ENCODE measurements around the gene KCNMB1.

Gene KCNMB1

DNA sequence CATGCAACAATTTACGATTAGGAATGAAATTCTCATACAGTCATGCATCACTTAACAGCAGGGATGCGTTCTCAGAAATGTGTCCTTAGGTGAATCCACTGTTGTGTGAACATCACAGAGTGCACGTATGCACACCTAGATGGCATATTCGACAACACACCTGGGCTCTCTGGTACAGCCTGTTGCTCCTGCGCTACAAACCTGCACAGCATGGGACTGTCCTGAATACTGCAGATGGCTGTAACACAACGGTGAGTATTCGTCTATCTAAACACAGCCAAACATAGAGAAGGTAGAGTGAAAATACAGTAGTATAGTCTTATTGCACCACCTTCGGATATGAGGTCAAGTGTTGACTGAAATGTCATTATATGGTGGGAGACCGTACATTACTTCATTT lies 47.6 kb downstream of the KCNMB1 start:
- DNase-seq (ENCODE audit: low read depth in 2 of 2), result no peak

DNA sequence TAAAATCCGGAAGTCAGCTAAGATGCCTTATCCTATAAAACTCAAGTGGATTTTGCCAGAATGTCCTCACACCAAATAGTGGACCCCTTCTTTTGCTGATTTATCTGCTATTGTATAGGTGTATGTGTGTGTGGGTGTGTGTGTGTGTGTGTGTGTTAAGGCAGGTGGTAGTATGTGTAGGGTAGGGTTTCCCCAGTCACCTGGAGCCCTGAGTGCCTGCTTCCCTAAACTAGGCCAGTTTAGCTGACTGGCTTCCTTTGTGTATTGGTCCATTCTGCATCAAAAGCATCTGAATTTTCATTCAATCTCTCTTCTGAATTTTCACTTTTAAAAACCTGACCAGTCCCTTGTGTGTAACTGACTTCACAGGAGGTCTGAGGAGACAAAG lies 49.4 kb downstream of the KCNMB1 start:
- DNase-seq (ENCODE audit: low read depth in 2 of 2), result no peak

DNA sequence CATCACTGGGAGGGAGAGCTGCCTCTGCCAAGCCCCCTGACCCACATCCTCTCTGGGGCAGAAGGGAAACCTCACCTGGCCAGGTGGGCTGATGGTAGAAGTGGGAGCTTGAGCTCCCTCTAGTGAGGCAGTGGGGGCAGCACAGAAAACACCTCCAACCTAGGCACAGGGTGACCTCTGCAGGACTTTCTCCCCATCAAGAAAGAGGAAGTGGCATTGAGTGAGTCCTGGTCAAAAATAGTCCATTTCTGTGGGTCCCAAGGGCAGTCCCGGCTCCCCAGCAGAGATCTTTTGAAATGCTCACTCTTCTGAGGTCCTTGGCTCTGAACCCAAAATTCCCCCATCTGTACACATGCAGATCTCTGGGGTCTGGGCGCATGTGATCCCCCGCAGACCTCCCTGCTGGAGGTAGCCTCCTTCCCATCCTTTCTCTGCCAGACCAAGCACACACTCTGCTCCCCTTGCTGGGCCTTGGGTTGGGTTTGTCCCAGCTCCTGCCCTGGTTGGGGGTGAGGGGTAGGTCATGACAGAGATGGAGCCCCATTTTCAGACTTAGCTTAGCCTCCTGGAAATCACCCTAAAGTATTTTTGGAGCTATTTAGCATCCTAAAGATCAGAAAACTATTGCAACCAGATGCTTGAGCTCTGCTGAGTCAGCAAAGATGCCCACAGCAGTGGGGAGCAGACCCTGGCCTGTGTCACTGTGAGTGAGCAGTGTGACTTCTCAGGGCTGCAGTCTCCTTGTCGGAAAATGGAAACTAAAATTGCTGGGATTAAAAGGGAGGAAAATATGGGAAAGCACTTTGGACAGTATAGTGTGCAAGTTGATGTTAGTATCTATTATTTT lies 50.0 kb downstream of the KCNMB1 start:
- peak; percentile 53 to 55 for DNase-seq (ENCODE audit: low read depth in 2 of 2)

DNA sequence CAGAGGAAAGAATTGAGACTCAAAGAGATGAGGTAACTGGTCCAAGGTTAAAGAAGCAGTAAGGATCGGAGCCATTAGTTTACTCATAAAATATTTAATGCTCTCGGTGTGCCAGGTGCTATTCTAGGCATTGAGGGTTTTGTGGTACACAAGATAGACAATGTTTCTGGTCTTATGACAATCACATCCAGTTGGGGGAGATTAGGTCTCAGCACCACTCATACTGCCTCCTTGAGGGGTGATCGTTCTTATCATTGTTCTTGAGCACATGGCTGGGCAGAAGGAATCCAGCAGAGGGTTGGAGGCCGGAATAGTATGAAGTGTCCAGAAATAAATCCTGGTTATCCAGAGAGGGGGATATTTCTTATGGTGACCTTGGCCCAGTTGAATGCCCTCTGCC lies 50.9 kb downstream of the KCNMB1 start:
- no peak for DNase-seq (ENCODE audit: low read depth in 2 of 2)

DNA sequence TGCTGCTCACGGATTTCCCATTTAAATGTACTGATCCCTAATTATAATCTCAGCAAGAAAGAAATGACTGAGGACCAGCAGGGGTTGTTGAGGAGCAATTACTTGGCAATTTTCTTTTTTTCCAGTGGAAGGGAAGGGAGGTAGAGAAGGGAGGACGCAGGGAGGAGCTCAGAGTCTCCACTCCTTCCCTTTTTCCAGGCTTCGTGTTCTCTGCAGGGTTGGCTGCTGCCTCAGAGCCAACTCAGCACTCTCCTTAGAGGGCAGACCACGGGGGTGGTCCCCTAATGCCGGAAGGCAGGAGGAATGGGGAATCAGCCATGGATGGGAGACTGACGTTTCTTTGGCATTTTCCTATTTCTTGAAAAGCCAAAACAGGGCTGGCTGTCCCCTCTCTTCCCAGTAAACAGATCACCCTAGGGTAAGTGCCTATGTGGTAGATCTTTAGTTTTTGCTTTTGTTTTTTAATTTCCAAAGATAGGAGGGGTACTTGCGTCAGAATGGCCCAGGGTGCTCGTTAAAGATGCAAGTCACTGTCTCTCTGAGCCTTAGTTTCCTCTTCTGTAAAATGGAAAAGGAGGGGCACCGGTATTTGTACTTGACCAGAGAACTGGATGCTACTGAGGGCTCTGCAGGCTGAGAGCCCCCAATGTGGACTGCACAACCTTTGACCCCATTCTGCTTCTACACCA lies 52.0 kb downstream of the KCNMB1 start:
- no peak for DNase-seq (ENCODE audit: low read depth in 2 of 2)

DNA sequence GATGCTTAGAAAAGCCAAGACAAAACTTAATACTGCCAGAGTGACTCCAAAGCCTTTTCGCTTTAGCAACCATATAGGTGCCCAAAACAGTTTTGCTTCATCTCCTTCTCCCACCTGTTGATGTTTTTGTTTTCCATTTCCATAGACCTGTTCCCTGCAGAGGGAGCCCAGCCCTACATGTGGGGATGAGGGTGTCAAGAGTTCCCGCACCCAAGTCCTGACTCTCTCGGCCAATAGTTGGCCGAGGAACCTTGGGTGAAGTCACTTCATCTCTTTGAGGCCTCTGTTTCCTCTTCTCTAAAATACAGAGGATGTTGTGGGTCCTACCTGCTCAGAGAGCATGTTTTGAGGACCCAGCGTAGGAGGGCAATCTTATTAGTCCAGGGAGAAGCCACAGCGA lies 53.1 kb downstream of the KCNMB1 start:
- no peak for DNase-seq (ENCODE audit: low read depth in 2 of 2)

DNA sequence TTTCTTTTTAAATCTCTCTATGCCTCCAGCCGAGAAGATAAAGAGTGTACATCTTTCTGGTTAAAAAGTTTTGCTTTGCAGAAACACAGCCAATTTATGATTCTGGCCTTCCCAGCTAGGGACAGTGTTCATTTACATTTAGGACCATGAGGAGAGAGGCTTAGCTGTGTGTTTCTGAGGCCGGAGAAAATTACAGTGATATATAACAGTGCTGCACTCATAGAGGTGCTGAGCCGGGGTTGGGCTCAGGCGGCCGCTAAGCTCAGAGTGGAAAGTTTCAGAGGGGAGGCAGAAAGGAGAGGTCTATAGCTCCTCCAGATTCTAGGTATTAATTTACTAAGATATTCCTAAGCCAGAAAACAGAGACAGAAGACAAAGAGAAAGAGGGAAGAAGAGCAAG lies 54.5 kb downstream of the KCNMB1 start:
- DNase-seq (ENCODE audit: low read depth in 2 of 2), result no peak

DNA sequence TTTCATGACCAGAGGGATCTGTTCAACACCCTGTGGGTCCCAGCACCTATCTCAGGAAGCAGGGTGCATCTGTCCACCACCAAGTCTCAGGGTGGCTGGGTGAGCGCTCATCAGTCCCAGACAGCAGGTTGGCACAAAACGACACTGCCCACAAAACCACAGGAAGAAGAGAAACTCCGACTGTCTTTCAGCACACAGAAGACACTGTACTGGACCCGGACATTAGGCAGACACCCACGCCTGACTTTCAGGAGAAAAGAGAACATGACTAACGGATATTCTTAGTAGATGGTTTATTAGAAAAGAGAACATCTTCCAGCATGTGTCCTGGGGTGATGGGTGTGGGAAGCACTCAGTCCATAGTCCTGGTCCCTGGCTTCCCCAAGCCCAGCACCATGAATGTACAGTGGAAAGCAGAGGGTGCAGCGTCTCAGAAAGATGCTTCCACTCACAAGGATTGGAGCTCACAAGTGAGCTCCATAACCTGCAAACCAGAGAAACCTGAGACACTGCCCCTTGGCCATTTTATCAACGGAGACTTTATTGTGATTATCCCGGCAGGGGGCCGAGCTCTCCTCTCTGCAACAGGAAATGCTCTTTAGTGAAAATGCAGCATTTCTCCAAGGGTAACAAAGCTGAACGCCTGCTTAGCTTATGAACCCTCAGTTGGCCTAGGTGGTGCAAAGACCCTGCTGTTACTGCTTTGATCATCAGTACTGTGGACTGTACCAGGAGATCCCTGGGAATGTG lies 55.8 kb downstream of the KCNMB1 start:
- DNase-seq (ENCODE audit: low read depth in 2 of 2), result peak; percentile 50 to 70

DNA sequence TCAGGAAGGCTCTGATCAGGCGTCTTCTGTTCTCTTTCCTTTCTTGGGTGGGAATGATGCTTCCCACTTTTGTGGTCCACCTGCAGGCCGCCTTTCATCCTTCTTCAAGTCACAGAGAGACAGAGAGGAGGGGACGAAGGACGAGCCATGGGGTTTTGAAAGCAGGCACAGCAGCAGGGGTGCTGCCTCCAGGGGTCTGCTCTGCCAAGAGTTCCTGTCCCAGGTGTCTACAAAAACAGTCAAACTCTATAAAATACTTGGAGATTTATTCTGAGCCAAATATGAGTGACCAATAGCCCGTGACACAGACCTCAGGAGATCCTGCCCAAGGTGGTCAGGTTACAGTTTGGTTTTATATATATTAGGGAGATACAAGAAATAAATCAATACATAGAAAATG lies 57.1 kb downstream of the KCNMB1 start:
- DNase-seq (ENCODE audit: low read depth in 2 of 2), result no peak

DNA sequence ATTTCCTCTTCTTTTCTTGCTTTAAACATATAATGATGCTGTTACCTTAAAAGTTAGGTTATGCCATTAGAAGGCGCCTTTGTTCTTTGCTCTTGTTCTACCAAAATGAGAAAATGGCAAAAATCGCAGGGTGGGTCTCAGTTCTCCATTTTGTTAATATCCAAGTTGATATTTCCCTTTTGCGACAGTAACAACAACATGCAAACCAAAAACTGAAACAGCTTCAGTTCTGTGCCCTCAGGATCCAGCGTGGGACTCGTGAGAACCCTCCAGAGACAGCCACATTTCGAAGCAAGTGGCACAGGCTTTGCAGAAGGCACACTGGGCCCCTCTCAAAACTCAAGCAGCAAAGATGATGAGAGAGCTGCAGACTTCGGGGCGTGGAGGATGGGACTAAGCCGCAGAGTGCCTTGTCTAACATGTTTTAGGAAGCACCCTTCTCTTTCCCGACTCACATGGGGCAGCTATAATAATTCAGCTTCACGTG lies 58.6 kb downstream of the KCNMB1 start:
- DNase-seq (ENCODE audit: low read depth in 2 of 2), result no peak

DNA sequence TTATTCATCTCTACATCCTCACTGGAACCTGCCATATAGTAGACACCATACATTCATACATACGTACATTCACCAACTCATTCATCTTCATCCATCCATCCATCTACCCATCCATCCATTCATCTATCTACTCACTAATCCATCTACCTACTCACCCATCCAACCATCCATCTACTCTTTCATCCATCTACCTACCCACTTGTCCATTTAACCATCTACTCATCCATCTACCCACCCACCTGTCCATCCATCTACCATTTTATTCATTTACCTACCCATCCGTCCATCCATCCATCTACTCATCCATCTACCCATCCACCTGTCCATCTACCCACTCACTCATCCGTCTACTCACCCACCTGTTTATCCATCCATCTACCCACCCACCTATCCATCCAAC lies 59.6 kb downstream of the KCNMB1 start:
- DNase-seq (ENCODE audit: low read depth in 2 of 2), result no peak

DNA sequence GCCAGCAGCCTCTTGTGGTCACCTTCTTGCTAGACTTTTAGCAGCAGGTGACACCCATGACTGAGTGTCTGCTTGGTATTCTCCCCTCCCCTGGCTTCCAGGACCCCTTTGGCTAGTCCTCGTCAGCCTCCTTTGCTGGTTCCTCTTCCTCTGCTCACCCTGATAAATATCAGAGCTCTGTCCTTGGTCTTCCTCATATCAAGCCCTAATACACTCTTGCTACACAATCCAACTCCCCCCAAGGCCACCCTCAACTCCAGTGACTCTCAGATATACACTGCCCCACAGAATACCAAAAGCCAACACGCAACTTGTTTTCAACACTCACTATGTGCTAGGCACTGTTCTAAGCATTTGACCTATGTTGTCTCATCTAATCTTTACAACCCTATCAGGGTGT lies 61.3 kb downstream of the KCNMB1 start:
- no peak for DNase-seq (ENCODE audit: low read depth in 2 of 2)

DNA sequence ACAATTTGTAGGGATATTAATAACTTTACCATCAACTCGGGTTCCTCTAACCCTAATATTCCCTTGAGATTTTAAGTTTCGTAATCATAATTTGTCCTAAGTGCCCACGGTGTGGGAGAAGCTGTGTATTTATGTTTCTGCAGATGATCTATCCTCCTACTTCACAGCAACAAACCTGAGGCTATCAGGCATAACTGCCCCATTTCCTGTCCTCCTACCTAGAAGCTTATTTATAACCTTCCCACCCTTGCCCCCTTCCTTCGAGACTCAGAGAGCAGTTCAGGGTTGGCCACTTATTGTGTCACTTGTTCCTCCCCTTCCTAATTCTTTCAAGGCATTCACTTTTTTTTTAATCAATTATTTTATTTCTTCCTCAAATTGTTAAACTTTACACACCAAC lies 62.0 kb downstream of the KCNMB1 start:
- DNase-seq (ENCODE audit: low read depth in 2 of 2), result no peak
